IPS-15b (cell line): ENCODE data around the gene FAM76A.
"Not testable (repeated sequence)": the region's sequence is repeated elsewhere in the genome, so short reads cannot be mapped to it uniquely, and the experiment has no call there.

Source experiments
- H3K27me3 ChIP-seq: one replicate; pipeline ENCODE4 v1.6.1; 2013; ENCODE audit warnings: low read length; ENCODE audit not compliant: control insufficient read depth, insufficient read depth
- H3K36me3 ChIP-seq: one replicate; pipeline ENCODE4 v1.6.1; 2013; ENCODE audit warnings: low read length; ENCODE audit not compliant: control insufficient read depth, insufficient read depth
- H3K4me1 ChIP-seq: one replicate; pipeline ENCODE4 v1.6.1; 2013; ENCODE audit warnings: mild to moderate bottlenecking, low read length; ENCODE audit not compliant: control insufficient read depth, insufficient read depth
- H3K4me3 ChIP-seq: one replicate; pipeline ENCODE4 v1.5.1; 2013; ENCODE audit warnings: low read depth, low read length
- H3K9ac ChIP-seq: one replicate; pipeline ENCODE4 v1.6.1; 2013; ENCODE audit warnings: low read depth, mild to moderate bottlenecking, low read length
- H3K9me3 ChIP-seq: one replicate; pipeline ENCODE4 v1.6.1; 2013; ENCODE audit warnings: mild to moderate bottlenecking, low read length; ENCODE audit not compliant: control insufficient read depth, insufficient read depth

FAM76A gene

DNA sequence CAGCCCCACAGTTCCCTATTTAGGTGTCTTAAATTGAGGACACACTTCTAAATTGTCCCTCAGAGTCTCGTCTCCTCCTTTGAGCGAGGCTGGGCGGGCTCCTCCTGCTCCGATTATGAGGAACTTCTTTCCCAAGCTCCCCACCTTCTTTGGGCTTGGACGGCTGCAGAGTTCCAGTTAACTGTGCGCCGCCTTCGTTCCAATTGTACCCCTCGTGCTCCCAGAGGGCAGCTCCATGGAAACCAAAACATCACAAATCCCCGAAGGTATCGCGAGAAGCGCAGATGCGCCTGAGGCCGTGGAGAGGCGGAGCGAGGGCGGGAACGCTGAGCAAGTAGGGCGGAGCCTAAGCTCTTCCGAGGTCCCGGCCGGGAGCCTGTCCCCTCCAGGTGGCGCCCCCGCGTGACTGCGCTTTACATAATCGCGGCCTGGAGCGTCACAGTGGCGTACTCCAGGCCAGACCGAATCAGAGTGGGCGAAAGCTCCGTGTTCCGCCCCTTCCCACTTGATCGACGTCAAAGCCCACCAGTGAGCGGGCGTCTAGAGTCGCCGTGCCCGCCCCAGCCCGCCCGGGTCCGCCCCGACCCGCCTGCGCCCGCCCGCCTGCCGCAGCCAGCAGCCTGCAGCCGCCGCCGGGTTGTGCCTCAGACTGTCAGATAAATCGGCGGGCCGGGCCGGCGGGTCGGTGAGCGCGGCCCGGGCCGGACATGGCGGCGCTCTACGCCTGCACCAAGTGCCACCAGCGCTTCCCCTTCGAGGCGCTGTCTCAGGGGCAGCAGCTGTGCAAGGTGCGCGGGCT, at the start of gene FAM76A:
FAM76A (plus strand) TSS at position 588 of the 799 bp plus-strand sequence; CDS start at position 708, 120 bp downstream.
- peaks cover 3% of the 10 kb centered on the region for H3K36me3 ChIP-seq
- peak within 1 kb of the TSS; percentile 78 for H3K4me3 ChIP-seq
- H3K9ac ChIP-seq, result peak within 1 kb of the TSS; percentile 79
- no peaks in the 10 kb centered on the region for H3K9me3 ChIP-seq
- H3K27me3 ChIP-seq, result no peaks in the 10 kb centered on the region
- H3K4me1 ChIP-seq, result peaks cover 7% of the 10 kb centered on the region

- no peaks in the 10 kb centered on the region for H3K36me3 ChIP-seq
- H3K9ac ChIP-seq, result no peak overlapping the region
- no peaks in the 10 kb centered on the region for H3K9me3 ChIP-seq
Observed at GRCh38 chr1:27676410-27676809, 49.4 kb upstream of the FAM76A start.

DNA sequence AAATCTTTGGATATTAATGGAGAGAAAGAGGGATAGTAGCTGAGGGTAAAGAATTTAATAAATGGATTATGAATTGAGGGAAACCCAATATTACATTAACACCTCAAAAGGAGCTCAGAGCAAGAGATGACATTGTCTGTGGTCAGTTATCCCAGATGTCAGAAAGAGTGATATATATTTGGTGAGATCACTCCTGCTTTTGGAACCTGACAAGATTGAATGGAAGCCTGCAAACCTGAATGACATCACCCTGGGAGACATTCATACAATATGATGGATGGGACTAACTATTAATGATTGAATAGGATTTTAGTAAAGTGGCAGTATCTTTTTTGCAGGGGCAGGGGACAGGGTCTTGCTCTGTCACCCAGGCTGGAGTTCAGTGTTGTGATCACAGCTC, 47.0 kb upstream of the FAM76A start:
- Histone ChIP-seq H3K9me3 (peaks cover 7% of the 10 kb centered on the region), H3K9ac (no peak overlapping the region), H3K27me3 (no peaks in the 10 kb centered on the region), H3K4me3 (no peak overlapping the region), H3K4me1 (no peaks in the 10 kb centered on the region), H3K36me3 (no peaks in the 10 kb centered on the region)

More at GRCh38 chr1:27676410-27676809, 49.4 kb upstream of the FAM76A start:
- H3K4me3 ChIP-seq, result no peak overlapping the region
- no peaks in the 10 kb centered on the region for H3K27me3 ChIP-seq
- peaks cover 3% of the 10 kb centered on the region for H3K4me1 ChIP-seq

GRCh38 chr1:27680225-27680791, 45.5 kb upstream of the FAM76A start:
- not testable (repeated sequence) for H3K4me1 ChIP-seq, H3K9me3 ChIP-seq, H3K36me3 ChIP-seq, H3K4me3 ChIP-seq, H3K27me3 ChIP-seq, H3K9ac ChIP-seq

GRCh38 chr1:27681580-27681979, 44.2 kb upstream of the FAM76A start:
- not testable (repeated sequence) for H3K9me3 ChIP-seq, H3K27me3 ChIP-seq, H3K4me3 ChIP-seq, H3K4me1 ChIP-seq, H3K36me3 ChIP-seq, H3K9ac ChIP-seq

DNA sequence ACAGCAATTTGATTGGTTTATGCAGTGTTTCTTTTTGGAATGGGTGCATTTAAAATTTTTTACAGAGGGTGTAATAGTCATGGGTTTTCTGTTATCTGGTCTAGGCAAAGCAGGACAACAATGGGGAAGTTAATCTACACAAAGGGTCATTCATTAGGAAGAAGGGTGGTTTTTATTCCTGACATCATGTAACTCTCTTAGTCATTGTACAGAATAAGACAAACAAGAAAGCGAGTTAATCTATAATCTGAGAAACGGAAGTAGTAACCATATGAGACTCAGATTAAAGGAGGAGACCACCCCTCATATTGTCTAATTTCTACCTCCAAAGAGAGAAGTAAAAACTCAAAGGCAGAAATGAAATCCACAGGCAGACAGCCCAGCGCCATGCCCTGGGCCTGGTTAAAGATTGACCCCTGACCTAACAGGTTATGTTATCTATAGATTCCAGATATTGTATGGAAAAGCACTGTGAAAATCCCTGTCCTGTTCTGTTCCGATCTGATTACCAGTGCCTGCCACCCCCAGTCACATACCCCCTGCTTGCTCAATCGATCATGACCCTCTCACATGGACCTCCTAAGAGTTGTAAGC, 43.3 kb upstream of the FAM76A start:
- peaks cover 7% of the 10 kb centered on the region for H3K9me3 ChIP-seq
- H3K4me1 ChIP-seq, result peaks cover 4% of the 10 kb centered on the region
- H3K36me3 ChIP-seq, result no peaks in the 10 kb centered on the region
- peaks cover 3% of the 10 kb centered on the region for H3K27me3 ChIP-seq
- no peak overlapping the region for H3K4me3 ChIP-seq
- H3K9ac ChIP-seq, result no peak overlapping the region

DNA sequence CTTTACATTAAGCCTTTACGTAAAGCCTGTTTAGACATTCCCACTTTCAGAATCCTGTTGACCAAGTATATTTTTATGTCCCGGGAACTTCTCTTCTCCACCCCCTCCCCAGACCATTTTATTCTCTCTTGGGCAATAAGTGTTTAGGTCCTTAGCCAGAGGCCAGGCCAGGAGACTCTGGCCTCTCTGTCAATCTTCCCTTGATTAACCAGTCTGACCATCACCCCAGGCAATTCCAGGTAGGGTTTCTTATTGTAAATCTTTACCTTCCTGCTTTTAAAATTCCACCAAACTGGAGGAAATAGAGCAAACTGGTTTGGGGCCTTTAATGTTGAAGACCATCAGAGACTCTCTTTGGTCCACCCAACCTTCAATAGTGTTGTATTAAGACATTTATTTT, 41.6 kb upstream of the FAM76A start:
- peaks cover 7% of the 10 kb centered on the region for H3K9me3 ChIP-seq
- H3K4me1 ChIP-seq, result peaks cover 6% of the 10 kb centered on the region
- no peak overlapping the region for H3K4me3 ChIP-seq

DNA sequence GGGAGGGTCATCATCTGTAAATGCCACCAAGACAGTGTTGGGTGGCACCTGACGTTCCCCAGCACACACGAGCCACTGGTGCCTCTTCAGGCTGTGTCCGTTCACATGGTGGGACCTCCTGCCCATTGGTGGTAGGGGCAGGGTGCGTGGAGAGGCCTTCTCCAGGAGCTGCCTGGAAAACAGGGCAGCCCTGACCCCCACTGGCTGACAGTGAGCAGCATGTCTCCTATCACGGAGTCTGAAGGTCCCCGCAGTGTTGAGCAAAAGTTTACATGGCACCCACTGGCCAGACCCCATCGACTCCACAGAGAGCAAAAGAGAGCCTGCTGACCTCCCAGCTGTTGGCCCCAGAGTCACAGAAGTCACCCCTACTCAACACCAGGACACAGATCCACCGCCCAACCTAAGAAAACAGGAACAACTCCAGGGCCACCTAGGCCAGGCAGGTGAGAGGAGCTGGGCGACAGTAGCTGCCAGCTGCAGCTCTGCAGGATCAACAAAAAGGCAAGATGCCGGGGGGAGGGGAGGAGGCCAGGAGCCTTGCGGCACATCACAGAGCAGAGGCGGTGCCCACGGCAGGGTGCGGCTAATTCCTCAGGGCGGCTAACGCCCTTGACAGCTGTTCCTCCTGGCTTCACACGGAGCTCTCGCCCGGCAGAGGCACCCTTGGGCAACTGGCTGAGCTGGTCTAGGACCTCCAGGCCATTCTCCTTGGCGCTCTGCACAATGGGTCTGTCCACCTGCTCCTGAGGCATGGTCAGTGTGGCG, 39.4 kb upstream of the FAM76A start:
- Histone ChIP-seq H3K4me3 (no peak overlapping the region), H3K27me3 (peaks cover 3% of the 10 kb centered on the region), H3K9ac (no peak overlapping the region), H3K9me3 (peaks cover 7% of the 10 kb centered on the region), H3K4me1 (peaks cover 9% of the 10 kb centered on the region), H3K36me3 (no peaks in the 10 kb centered on the region)

More for the DNA sequence above, 41.6 kb upstream of the FAM76A start:
- Histone ChIP-seq H3K27me3 (peaks cover 3% of the 10 kb centered on the region), H3K9ac (no peak overlapping the region), H3K36me3 (no peaks in the 10 kb centered on the region)

DNA sequence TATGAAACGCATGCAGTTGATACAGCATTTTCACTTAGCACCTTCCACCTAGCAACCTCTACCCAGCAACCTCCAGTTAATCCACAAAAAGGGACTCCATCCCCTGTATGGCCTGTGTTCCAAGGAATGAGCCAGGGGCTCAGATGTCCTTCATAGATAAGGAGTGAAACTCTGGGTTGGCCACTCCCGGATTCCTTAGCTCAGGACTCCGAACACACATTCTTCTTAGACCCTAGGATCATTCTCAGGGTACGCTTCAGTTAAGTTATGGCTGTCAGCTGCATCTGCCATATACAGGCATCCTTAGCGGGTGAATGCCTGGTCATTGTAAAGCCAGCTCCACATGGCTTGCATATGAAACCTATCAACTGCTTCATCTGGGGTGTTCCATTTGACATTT, 37.9 kb upstream of the FAM76A start:
- Histone ChIP-seq H3K36me3 (no peaks in the 10 kb centered on the region), H3K9me3 (no peaks in the 10 kb centered on the region), H3K27me3 (peaks cover 3% of the 10 kb centered on the region), H3K4me1 (peaks cover 9% of the 10 kb centered on the region), H3K9ac (no peak overlapping the region), H3K4me3 (no peak overlapping the region)

DNA sequence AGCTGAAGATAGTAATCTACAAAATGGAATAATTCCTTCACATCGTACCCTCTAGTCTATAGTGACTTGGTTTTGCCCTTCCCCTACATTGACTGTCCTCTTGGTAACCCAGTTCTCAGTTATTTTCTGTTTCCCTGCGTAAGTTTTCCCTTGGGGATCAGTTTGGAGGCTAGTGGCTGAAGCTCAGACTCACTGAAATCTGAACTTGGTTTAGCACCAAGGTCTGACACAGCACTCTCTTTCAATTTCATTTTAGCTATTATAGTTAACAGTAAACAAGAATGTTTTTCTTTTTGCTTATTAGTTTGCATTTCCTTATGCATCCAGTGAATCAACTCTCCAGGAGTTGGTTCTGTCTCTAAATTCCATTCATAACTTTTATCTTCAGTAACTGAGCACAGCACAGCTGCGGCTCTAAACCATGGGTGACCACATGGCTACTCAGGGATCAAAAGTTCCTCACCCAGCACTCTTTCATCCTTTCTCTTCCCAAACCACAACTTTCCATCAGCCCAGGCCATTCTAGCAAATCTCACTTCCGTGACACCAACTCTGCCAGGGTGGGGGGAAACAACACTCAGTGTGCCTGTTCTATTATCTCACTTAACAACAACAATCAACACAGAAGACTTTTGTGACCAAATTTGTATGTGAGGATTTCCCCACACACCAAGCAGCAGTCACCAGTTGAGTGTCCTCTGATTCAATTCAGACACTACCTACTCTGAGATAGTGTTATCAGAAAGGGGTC, 36.2 kb upstream of the FAM76A start:
- Histone ChIP-seq H3K4me1 (peaks cover 9% of the 10 kb centered on the region), H3K27me3 (peaks cover 3% of the 10 kb centered on the region), H3K9ac (no peak overlapping the region), H3K4me3 (no peak overlapping the region), H3K9me3 (no peaks in the 10 kb centered on the region), H3K36me3 (no peaks in the 10 kb centered on the region)

GRCh38 chr1:27690183-27690582, 35.6 kb upstream of the FAM76A start:
- no peak overlapping the region for H3K9ac ChIP-seq
- peaks cover 3% of the 10 kb centered on the region for H3K27me3 ChIP-seq
- no peaks in the 10 kb centered on the region for H3K36me3 ChIP-seq
- peaks cover 9% of the 10 kb centered on the region for H3K4me1 ChIP-seq
- H3K4me3 ChIP-seq, result no peak overlapping the region
- H3K9me3 ChIP-seq, result no peaks in the 10 kb centered on the region
